OCI-LY7 (cell line): ENCODE data around the gene ZSCAN4.

Experiments
- CTCF ChIP-seq: fragments of 200-600 bp; sonication (generic); conservative IDR thresholded peaks from 2 replicates; pipeline ENCODE4 v1.5.1; 2014; ENCODE audit warnings: mild to moderate bottlenecking, antibody characterized with exemption, low read length, moderate library complexity, mixed read lengths
- EZH2phosphoT487 ChIP-seq: fragments of 200-600 bp; sonication (generic); IDR thresholded peaks from 2 replicates; pipeline ENCODE4 v1.6.1; 2018; ENCODE audit warnings: low read depth, borderline replicate concordance, mild to moderate bottlenecking, mixed run types, antibody characterized with exemption, low read length, moderate library complexity, mixed read lengths

- TF ChIP-seq EZH2phosphoT487 (no peak), CTCF (no peak)
Measured at GRCh38 chr19:57623091-57623490, 45.6 kb upstream of the ZSCAN4 start.
